ENCODE measurements around the gene COPS8. TPM values are rescaled to one million over a fixed set of nuclear protein-coding genes. Genes with fewer than 3 reads are reported as not detected.

COPS8 gene
- total and polyA plus RNA-seq, 2 experiments from 2014 or later, result 120 to 130 TPM

DNA sequence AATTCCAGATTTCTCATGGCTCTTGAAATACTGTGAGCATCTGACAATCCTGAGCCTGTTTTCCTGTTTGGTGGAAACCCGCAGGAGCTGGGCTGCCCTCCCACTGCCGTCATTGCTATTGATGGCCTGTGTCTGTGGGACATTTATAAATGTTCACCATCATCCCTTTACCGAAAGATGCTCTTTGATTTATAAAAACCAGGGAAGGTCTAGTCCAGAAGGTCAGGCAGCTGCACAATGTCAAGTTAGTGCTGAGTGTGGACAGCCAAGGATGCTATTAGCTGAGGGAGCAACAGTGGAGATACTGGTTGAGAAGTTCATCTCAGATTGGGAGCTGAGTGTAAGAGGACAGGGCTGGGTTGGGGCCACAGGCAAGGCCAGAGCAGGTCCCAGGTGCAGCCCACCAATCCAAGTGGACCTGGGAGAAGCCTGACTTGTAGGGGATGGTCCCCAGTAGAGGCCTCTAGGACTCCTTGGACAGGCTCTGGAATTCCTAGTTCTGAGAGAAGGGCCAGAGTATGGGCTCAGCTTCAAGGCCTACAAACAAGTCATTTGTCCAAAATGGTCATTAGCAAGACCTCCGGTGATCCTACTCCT lies 55.1 kb downstream of the COPS8 start:
- peaks cover 7% of the 10 kb centered on the region; the same call in 2 of the 3 replicates for H3K9me3 Mint-ChIP-seq
- no peaks in the 10 kb centered on the region for H3K4me1 Mint-ChIP-seq
- no peaks in the 10 kb centered on the region; the same call in 2 of the 3 replicates for H3K36me3 Mint-ChIP-seq (ENCODE audit: low read depth)
- no peak for ATAC-seq
- no peak overlapping the region for H3K4me3 Mint-ChIP-seq
- TF ChIP-seq EZH2phosphoT487 (IDR thresholded peaks at IDR 0.05; ENCODE audit: unreplicated experiment) (no peak), ZNF114 (CRISPR knock-in tag; IDR thresholded peaks at IDR 0.05) (no peak), STAT1 (IDR thresholded peaks at IDR 0.05; ENCODE audit: unreplicated experiment) (no peak), NANOG (IDR thresholded peaks at IDR 0.05; ENCODE audit: borderline replicate concordance) (no peak), EZH2 (IDR thresholded peaks at IDR 0.05; ENCODE audit: low read depth, unreplicated experiment) (no peak), JUNB (IDR thresholded peaks at IDR 0.05; ENCODE audit: unreplicated experiment) (no peak), ZNF331 (CRISPR knock-in tag; IDR thresholded peaks at IDR 0.05; ENCODE audit: low read depth) (no peak), CREB1 (CRISPR knock-in tag; IDR thresholded peaks at IDR 0.05; ENCODE audit: low read depth) (no peak), POLR2AphosphoS5 (IDR thresholded peaks at IDR 0.05; ENCODE audit: low read depth) (no peak)
- TF ChIP-seq, protein P1, sequence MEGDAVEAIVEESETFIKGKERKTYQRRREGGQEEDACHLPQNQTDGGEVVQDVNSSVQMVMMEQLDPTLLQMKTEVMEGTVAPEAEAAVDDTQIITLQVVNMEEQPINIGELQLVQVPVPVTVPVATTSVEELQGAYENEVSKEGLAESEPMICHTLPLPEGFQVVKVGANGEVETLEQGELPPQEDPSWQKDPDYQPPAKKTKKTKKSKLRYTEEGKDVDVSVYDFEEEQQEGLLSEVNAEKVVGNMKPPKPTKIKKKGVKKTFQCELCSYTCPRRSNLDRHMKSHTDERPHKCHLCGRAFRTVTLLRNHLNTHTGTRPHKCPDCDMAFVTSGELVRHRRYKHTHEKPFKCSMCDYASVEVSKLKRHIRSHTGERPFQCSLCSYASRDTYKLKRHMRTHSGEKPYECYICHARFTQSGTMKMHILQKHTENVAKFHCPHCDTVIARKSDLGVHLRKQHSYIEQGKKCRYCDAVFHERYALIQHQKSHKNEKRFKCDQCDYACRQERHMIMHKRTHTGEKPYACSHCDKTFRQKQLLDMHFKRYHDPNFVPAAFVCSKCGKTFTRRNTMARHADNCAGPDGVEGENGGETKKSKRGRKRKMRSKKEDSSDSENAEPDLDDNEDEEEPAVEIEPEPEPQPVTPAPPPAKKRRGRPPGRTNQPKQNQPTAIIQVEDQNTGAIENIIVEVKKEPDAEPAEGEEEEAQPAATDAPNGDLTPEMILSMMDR (conservative IDR thresholded peaks at IDR 0.05; ENCODE audit: low read depth in 2 of 2), result no peak
- TF ChIP-seq, protein P2, sequence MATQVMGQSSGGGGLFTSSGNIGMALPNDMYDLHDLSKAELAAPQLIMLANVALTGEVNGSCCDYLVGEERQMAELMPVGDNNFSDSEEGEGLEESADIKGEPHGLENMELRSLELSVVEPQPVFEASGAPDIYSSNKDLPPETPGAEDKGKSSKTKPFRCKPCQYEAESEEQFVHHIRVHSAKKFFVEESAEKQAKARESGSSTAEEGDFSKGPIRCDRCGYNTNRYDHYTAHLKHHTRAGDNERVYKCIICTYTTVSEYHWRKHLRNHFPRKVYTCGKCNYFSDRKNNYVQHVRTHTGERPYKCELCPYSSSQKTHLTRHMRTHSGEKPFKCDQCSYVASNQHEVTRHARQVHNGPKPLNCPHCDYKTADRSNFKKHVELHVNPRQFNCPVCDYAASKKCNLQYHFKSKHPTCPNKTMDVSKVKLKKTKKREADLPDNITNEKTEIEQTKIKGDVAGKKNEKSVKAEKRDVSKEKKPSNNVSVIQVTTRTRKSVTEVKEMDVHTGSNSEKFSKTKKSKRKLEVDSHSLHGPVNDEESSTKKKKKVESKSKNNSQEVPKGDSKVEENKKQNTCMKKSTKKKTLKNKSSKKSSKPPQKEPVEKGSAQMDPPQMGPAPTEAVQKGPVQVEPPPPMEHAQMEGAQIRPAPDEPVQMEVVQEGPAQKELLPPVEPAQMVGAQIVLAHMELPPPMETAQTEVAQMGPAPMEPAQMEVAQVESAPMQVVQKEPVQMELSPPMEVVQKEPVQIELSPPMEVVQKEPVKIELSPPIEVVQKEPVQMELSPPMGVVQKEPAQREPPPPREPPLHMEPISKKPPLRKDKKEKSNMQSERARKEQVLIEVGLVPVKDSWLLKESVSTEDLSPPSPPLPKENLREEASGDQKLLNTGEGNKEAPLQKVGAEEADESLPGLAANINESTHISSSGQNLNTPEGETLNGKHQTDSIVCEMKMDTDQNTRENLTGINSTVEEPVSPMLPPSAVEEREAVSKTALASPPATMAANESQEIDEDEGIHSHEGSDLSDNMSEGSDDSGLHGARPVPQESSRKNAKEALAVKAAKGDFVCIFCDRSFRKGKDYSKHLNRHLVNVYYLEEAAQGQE (IDR thresholded peaks at IDR 0.05; ENCODE audit: unreplicated experiment), result no peak
- TF ChIP-seq, protein P3, sequence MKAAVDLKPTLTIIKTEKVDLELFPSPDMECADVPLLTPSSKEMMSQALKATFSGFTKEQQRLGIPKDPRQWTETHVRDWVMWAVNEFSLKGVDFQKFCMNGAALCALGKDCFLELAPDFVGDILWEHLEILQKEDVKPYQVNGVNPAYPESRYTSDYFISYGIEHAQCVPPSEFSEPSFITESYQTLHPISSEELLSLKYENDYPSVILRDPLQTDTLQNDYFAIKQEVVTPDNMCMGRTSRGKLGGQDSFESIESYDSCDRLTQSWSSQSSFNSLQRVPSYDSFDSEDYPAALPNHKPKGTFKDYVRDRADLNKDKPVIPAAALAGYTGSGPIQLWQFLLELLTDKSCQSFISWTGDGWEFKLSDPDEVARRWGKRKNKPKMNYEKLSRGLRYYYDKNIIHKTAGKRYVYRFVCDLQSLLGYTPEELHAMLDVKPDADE (IDR thresholded peaks at IDR 0.05), result no peak
- TF ChIP-seq, protein P4, sequence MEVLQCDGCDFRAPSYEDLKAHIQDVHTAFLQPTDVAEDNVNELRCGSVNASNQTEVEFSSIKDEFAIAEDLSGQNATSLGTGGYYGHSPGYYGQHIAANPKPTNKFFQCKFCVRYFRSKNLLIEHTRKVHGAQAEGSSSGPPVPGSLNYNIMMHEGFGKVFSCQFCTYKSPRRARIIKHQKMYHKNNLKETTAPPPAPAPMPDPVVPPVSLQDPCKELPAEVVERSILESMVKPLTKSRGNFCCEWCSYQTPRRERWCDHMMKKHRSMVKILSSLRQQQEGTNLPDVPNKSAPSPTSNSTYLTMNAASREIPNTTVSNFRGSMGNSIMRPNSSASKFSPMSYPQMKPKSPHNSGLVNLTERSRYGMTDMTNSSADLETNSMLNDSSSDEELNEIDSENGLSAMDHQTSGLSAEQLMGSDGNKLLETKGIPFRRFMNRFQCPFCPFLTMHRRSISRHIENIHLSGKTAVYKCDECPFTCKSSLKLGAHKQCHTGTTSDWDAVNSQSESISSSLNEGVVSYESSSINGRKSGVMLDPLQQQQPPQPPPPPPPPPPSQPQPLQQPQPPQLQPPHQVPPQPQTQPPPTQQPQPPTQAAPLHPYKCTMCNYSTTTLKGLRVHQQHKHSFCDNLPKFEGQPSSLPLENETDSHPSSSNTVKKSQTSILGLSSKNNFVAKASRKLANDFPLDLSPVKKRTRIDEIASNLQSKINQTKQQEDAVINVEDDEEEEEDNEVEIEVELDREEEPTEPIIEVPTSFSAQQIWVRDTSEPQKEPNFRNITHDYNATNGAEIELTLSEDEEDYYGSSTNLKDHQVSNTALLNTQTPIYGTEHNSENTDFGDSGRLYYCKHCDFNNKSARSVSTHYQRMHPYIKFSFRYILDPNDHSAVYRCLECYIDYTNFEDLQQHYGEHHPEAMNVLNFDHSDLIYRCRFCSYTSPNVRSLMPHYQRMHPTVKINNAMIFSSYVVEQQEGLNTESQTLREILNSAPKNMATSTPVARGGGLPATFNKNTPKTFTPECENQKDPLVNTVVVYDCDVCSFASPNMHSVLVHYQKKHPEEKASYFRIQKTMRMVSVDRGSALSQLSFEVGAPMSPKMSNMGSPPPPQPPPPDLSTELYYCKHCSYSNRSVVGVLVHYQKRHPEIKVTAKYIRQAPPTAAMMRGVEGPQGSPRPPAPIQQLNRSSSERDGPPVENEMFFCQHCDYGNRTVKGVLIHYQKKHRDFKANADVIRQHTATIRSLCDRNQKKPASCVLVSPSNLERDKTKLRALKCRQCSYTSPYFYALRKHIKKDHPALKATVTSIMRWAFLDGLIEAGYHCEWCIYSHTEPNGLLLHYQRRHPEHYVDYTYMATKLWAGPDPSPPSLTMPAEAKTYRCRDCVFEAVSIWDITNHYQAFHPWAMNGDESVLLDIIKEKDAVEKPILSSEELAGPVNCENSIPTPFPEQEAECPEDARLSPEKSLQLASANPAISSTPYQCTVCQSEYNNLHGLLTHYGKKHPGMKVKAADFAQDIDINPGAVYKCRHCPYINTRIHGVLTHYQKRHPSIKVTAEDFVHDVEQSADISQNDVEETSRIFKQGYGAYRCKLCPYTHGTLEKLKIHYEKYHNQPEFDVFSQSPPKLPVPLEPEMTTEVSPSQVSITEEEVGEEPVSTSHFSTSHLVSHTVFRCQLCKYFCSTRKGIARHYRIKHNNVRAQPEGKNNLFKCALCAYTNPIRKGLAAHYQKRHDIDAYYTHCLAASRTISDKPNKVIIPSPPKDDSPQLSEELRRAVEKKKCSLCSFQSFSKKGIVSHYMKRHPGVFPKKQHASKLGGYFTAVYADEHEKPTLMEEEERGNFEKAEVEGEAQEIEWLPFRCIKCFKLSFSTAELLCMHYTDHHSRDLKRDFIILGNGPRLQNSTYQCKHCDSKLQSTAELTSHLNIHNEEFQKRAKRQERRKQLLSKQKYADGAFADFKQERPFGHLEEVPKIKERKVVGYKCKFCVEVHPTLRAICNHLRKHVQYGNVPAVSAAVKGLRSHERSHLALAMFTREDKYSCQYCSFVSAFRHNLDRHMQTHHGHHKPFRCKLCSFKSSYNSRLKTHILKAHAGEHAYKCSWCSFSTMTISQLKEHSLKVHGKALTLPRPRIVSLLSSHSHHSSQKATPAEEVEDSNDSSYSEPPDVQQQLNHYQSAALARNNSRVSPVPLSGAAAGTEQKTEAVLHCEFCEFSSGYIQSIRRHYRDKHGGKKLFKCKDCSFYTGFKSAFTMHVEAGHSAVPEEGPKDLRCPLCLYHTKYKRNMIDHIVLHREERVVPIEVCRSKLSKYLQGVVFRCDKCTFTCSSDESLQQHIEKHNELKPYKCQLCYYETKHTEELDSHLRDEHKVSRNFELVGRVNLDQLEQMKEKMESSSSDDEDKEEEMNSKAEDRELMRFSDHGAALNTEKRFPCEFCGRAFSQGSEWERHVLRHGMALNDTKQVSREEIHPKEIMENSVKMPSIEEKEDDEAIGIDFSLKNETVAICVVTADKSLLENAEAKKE (CRISPR knock-in tag; IDR thresholded peaks at IDR 0.05), result no peak
- Histone ChIP-seq H4K20me1 (replicated peaks; ENCODE audit: insufficient read depth) (no peaks in the 10 kb centered on the region), H3K4me2 (no peak overlapping the region), H3K4me1 (ENCODE audit: insufficient read depth) (no peaks in the 10 kb centered on the region), H3K27ac (ENCODE audit: low read depth) (no peak overlapping the region), H3F3A (replicated peaks; ENCODE audit: low read depth) (no peaks in the 10 kb centered on the region), H3K36me3 (ENCODE audit: insufficient read depth) (no peaks in the 10 kb centered on the region), H2AFZ (no peak overlapping the region), H3K79me2 (replicated peaks; ENCODE audit: insufficient read depth) (no peaks in the 10 kb centered on the region), H3K4me3 (no peak overlapping the region), H3K9me2 (ENCODE audit: insufficient read depth) (no peaks in the 10 kb centered on the region; the same call in 1 of the 2 replicates), H3K27me3 (ENCODE audit: insufficient read depth) (no peaks in the 10 kb centered on the region)
- DNase-seq (ENCODE audit: low spot score), result no peak
- peaks cover 7% of the 10 kb centered on the region for H3K27me3 Mint-ChIP-seq (ENCODE audit: insufficient read depth, low read depth, poor library complexity)
- no peak overlapping the region for H3K27ac Mint-ChIP-seq

Measured in GM23338 (cell line).